GM19468 (cell line): ENCODE results near the gene SLC11A2.
"Not testable (repeated sequence)": the region's sequence is repeated elsewhere in the genome, so short reads cannot be mapped to it uniquely, and the experiment has no call there.

Experiments used
- ATAC-seq: cut with Tn5 transposase; IDR thresholded peaks from one replicate; pipeline ENCODE4 v1.9.1; 2021; ENCODE audit warnings: mild to moderate bottlenecking, moderate library complexity, moderate number of reproducible peaks; ENCODE audit not compliant: unreplicated experiment; ENCODE audit errors: extremely low read depth

SLC11A2 gene

GRCh38 chr12:50953047-50953446, 73.1 kb downstream of the SLC11A2 start:
- ATAC-seq = no peak

- no peak for ATAC-seq
Observed at GRCh38 chr12:50952510-50952909, 73.7 kb downstream of the SLC11A2 start, which contains the start of gene HIGD1C. Gene HIGD1C (plus strand): TSS chr12:50952544. CDS start chr12:50953999, 1,455 bp downstream.

GRCh38 chr12:50951112-50951511, 75.1 kb downstream of the SLC11A2 start:
- no peak for ATAC-seq

- no peak for ATAC-seq
Observed at GRCh38 chr12:50949801-50950302, 76.3 kb downstream of the SLC11A2 start.

- no peak for ATAC-seq
Observed at GRCh38 chr12:50948798-50949197, 77.4 kb downstream of the SLC11A2 start.

GRCh38 chr12:50947933-50948626, 78.1 kb downstream of the SLC11A2 start:
- ATAC-seq = no peak

GRCh38 chr12:50937653-50938052, 88.5 kb downstream of the SLC11A2 start:
- ATAC-seq = no peak

- ATAC-seq = no peak
Observed at GRCh38 chr12:50936821-50937530, 89.2 kb downstream of the SLC11A2 start.

GRCh38 chr12:50934981-50935807, 91.0 kb downstream of the SLC11A2 start:
- no peak for ATAC-seq

GRCh38 chr12:50934371-50934851, 91.8 kb downstream of the SLC11A2 start:
- no peak for ATAC-seq

GRCh38 chr12:50933459-50934124, 92.6 kb downstream of the SLC11A2 start:
- ATAC-seq = no peak

- ATAC-seq = no peak
Observed at GRCh38 chr12:50932787-50933280, 93.3 kb downstream of the SLC11A2 start.

GRCh38 chr12:50930477-50930876, 95.7 kb downstream of the SLC11A2 start:
- not testable (repeated sequence) for ATAC-seq

- no peak for ATAC-seq
Observed at GRCh38 chr12:50929831-50930230, 96.4 kb downstream of the SLC11A2 start.
